K562 (cell line): ENCODE results near the gene CAMSAP3. TPM values are rescaled to one million over a fixed set of nuclear protein-coding genes. Genes with fewer than 3 reads are reported as not detected.

Experiments used
- ATF1 ChIP-seq, 2 experiments: fragments of 450-650 bp in 1 of 2; IDR thresholded peaks; 2 replicates each; pipeline ENCODE4 v1.6.1; 2016; ENCODE audit warnings: missing compliant biosample characterization in 1 of 2, missing genetic modification characterization in 1 of 2
- E4F1 ChIP-seq: fragments of 250-450 bp; sonication (Bioruptor Pico); IDR thresholded peaks from 2 replicates; pipeline ENCODE4 v1.5.0; 2021; ENCODE audit warnings: mild to moderate bottlenecking, borderline replicate concordance
- MYC ChIP-seq, 2 experiments: fragments of 250-450 bp in 1 of 2; sonication (Bioruptor Pico) in 1 of 2; IDR thresholded peaks; 2 replicates each; pipeline versions ENCODE4 v1.5.1 to v1.6.1; 2012 to 2021; ENCODE audit warnings: low read depth in 2 of 2, borderline replicate concordance in 1 of 2, improper control_type of control experiment in 1 of 2, low read length in 1 of 2, mild to moderate bottlenecking in 1 of 2, moderate library complexity in 1 of 2
- NUFIP1 ChIP-seq: fragments of 450-650 bp; IDR thresholded peaks from 2 replicates; pipeline ENCODE4 v1.6.1; 2018; ENCODE audit not compliant: partially characterized antibody
- POLR2G ChIP-seq: fragments of 200-400 bp; formaldehyde crosslinking; IDR thresholded peaks from 2 replicates; pipeline ENCODE4 v1.6.1; 2017; ENCODE audit warnings: low read depth, mild to moderate bottlenecking, antibody characterized with exemption, low read length, moderate library complexity
- RBFOX2 ChIP-seq: fragments of 200-400 bp; formaldehyde crosslinking; IDR thresholded peaks from 2 replicates; pipeline ENCODE4 v1.6.1; 2017; ENCODE audit warnings: low read depth, mild to moderate bottlenecking, low read length, moderate library complexity
- RBM22 ChIP-seq: fragments of 200-400 bp; formaldehyde crosslinking; IDR thresholded peaks from 2 replicates; pipeline ENCODE4 v1.6.1; 2018; ENCODE audit warnings: low read length, low read depth; ENCODE audit not compliant: poor library complexity, severe bottlenecking
- ZBED1 ChIP-seq: IDR thresholded peaks from 2 replicates; pipeline ENCODE4 v1.6.1; 2014
- ZNF780A ChIP-seq: fragments of 250-450 bp; sonication (Bioruptor Pico); IDR thresholded peaks from 2 replicates; pipeline ENCODE4 v1.5.0; 2021; ENCODE audit warnings: mild to moderate bottlenecking
- polyA plus RNA-seq, 8 experiments: library from polyadenylated mRNA; depleted of rRNA in 4 of 8; stranded (reverse) in 5 of 8; unstranded in 3 of 8; fragments of >200 nt; fragmentation: Nextera tagmentation in 2 of 8; fragmentation: Illumina TruSeq in 1 of 8; extraction: Ambion mirVana in 2 of 8; extraction: Trizol in 1 of 8; gene quantifications; 2 replicates each; pipeline versions ENCODE4 v1.2.1 to v1.2.3, GENCODE V29; 2011 to 2014; ENCODE audit warnings: inconsistent platforms in 1 of 8, missing spikeins in 1 of 8
- total RNA-seq, 7 experiments: library from RNA; depleted of rRNA in 6 of 7; stranded (reverse); fragments of >200 nt in 6 of 7; fragmentation: Illumina TruSeq in 2 of 7; extraction: Trizol in 2 of 7; gene quantifications; 2 replicates each; pipeline versions ENCODE4 v1.2.1 to v1.2.3, GENCODE V29; 2011 to 2021; ENCODE audit warnings: low replicate concordance in 1 of 7
- TF ChIP-seq, protein P1 (sequence below): sonication (generic); formaldehyde crosslinking; IDR thresholded peaks from 2 replicates; pipeline ENCODE4 v1.8.1; 2022; ENCODE audit warnings: missing genetic modification reagents
- TF ChIP-seq, protein P2 (sequence below): fragments of 450-650 bp; formaldehyde crosslinking; IDR thresholded peaks from 2 replicates; pipeline ENCODE4 v1.4.0; 2022; ENCODE audit warnings: missing genetic modification characterization
- TF ChIP-seq, protein P3 (sequence below): fragments of 450-650 bp; formaldehyde crosslinking; IDR thresholded peaks from 2 replicates; pipeline ENCODE4 v1.4.0; 2020; ENCODE audit warnings: mild to moderate bottlenecking, mixed read lengths

CAMSAP3 gene
- total and polyA plus RNA-seq, 9 of the 15 experiments (the other 6 are each of a cell fraction or from before 2014, with no cell fraction given), result 0.01 to 0.89 (median 0.22) TPM; not detected in 1

- TF ChIP-seq ATF1 (CRISPR knock-in tag; IDR thresholded peaks at IDR 0.05), result no peak
- no peak for TF ChIP-seq ATF1 (tag; IDR thresholded peaks at IDR 0.05)
- peak; percentile 57 for TF ChIP-seq RBFOX2
- peak; percentile 8 for TF ChIP-seq RBM22
- TF ChIP-seq E4F1 (CRISPR knock-in tag), result no peak
- no peak for TF ChIP-seq ZNF780A
- TF ChIP-seq, protein P1, sequence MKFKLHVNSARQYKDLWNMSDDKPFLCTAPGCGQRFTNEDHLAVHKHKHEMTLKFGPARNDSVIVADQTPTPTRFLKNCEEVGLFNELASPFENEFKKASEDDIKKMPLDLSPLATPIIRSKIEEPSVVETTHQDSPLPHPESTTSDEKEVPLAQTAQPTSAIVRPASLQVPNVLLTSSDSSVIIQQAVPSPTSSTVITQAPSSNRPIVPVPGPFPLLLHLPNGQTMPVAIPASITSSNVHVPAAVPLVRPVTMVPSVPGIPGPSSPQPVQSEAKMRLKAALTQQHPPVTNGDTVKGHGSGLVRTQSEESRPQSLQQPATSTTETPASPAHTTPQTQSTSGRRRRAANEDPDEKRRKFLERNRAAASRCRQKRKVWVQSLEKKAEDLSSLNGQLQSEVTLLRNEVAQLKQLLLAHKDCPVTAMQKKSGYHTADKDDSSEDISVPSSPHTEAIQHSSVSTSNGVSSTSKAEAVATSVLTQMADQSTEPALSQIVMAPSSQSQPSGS (CRISPR knock-in tag), result no peak
- TF ChIP-seq ZBED1, result no peak
- TF ChIP-seq, protein P2, sequence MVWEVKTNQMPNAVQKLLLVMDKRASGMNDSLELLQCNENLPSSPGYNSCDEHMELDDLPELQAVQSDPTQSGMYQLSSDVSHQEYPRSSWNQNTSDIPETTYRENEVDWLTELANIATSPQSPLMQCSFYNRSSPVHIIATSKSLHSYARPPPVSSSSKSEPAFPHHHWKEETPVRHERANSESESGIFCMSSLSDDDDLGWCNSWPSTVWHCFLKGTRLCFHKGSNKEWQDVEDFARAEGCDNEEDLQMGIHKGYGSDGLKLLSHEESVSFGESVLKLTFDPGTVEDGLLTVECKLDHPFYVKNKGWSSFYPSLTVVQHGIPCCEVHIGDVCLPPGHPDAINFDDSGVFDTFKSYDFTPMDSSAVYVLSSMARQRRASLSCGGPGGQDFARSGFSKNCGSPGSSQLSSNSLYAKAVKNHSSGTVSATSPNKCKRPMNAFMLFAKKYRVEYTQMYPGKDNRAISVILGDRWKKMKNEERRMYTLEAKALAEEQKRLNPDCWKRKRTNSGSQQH (CRISPR knock-in tag), result no peak
- peak; percentile 52; the same call in 1 of the 2 replicates for TF ChIP-seq POLR2G
- no peak for TF ChIP-seq MYC (IDR thresholded peaks at IDR 0.05; ENCODE audit: low read depth, low read length)
- TF ChIP-seq MYC (CRISPR knock-in tag; IDR thresholded peaks at IDR 0.05; ENCODE audit: borderline replicate concordance, low read depth), result no peak
- TF ChIP-seq NUFIP1, result no peak
- TF ChIP-seq, protein P3, sequence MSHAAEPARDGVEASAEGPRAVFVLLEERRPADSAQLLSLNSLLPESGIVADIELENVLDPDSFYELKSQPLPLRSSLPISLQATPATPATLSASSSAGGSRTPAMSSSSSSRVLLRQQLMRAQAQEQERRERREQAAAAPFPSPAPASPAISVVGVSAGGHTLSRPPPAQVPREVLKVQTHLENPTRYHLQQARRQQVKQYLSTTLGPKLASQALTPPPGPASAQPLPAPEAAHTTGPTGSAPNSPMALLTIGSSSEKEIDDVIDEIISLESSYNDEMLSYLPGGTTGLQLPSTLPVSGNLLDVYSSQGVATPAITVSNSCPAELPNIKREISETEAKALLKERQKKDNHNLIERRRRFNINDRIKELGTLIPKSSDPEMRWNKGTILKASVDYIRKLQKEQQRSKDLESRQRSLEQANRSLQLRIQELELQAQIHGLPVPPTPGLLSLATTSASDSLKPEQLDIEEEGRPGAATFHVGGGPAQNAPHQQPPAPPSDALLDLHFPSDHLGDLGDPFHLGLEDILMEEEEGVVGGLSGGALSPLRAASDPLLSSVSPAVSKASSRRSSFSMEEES (CRISPR knock-in tag), result no peak
Observed at GRCh38 chr19:7642295-7643030, 46.8 kb downstream of the CAMSAP3 start (continued).
